ENCODE measurements around the gene ARHGAP22. TPM values are rescaled to one million over a fixed set of nuclear protein-coding genes. Genes with fewer than 3 reads are reported as not detected.

ARHGAP22 gene
- total and polyA plus RNA-seq, 4 donors: 0.23 to 2.3 (median 0.54) TPM

- H3K27ac ChIP-seq (ENCODE audit: low read depth in 1 of 2, low read length in 2 of 2): no peak overlapping the region
- TF ChIP-seq HNF4G (IDR thresholded peaks at IDR 0.05) (no peak), MAX (IDR thresholded peaks at IDR 0.05) (no peak), RAD21 (IDR thresholded peaks at IDR 0.05) (no peak)
These were observed 187.5 kb downstream of the ARHGAP22 start for GRCh38 chr10:48417374-48417773.

GRCh38 chr10:48416584-48417232, 188.2 kb downstream of the ARHGAP22 start:
- H3K27me3 ChIP-seq (ENCODE audit: control insufficient read depth in 4 of 4, insufficient read depth in 4 of 4, low read length in 3 of 4): no peaks in the 10 kb centered on the region
- no peak overlapping the region for H3K27ac ChIP-seq (ENCODE audit: low read depth in 1 of 2, low read length in 2 of 2)
- H3K9ac ChIP-seq (ENCODE audit: low read depth in 1 of 2, low read length in 2 of 2): no peak overlapping the region
- H3K4me3 ChIP-seq (ENCODE audit: low read depth in 1 of 3, low read length in 3 of 3): no peak overlapping the region
- H3K36me3 ChIP-seq (ENCODE audit: control insufficient read depth in 4 of 4, insufficient read depth in 3 of 4, low read depth in 1 of 4, low read length in 3 of 4): peaks cover 0 to 9% (median 6%) of the 10 kb centered on the region in 4 donors
- peaks cover 0 to 2% (median 0%) of the 10 kb centered on the region in 4 donors for H3K4me1 ChIP-seq (ENCODE audit: control insufficient read depth in 4 of 4, insufficient read depth in 4 of 4, low read length in 3 of 4)
- WGBS: 91% methylated on average over 2 of the region's 2 CpGs
- peaks cover 0 to 6% (median 1%) of the 10 kb centered on the region in 4 donors for H3K9me3 ChIP-seq (ENCODE audit: control insufficient read depth in 4 of 4, low read length in 3 of 4)
- TF ChIP-seq RAD21 (IDR thresholded peaks at IDR 0.05) (peak in 1 of 2 donors; percentile 15), HNF4A (conservative IDR thresholded peaks at IDR 0.05) (no peak), HNF4G (IDR thresholded peaks at IDR 0.05) (no peak)
- DNase-seq (ENCODE audit: low spot score): no peak

More at GRCh38 chr10:48417374-48417773, 187.5 kb downstream of the ARHGAP22 start:
- H3K9me3 ChIP-seq (ENCODE audit: control insufficient read depth in 4 of 4, low read length in 3 of 4): peaks cover 0 to 1% (median 0%) of the 10 kb centered on the region in 4 donors
- no peak overlapping the region for H3K9ac ChIP-seq (ENCODE audit: low read depth in 1 of 2, low read length in 2 of 2)
- peaks cover 0 to 2% (median 0%) of the 10 kb centered on the region in 4 donors for H3K4me1 ChIP-seq (ENCODE audit: control insufficient read depth in 4 of 4, insufficient read depth in 4 of 4, low read length in 3 of 4)
- peaks cover 0 to 4% (median 4%) of the 10 kb centered on the region in 4 donors for H3K36me3 ChIP-seq (ENCODE audit: control insufficient read depth in 4 of 4, insufficient read depth in 3 of 4, low read depth in 1 of 4, low read length in 3 of 4)
- H3K4me3 ChIP-seq (ENCODE audit: low read depth in 1 of 3, low read length in 3 of 3): no peak overlapping the region
- WGBS: 95% methylated on average over 1 of the region's 1 CpG
- no peak for DNase-seq (ENCODE audit: low spot score)
- no peaks in the 10 kb centered on the region for H3K27me3 ChIP-seq (ENCODE audit: control insufficient read depth in 4 of 4, insufficient read depth in 4 of 4, low read length in 3 of 4)

GRCh38 chr10:48414778-48415177, 190.1 kb downstream of the ARHGAP22 start:
- peaks cover 0 to 2% (median 0%) of the 10 kb centered on the region in 4 donors for H3K4me1 ChIP-seq (ENCODE audit: control insufficient read depth in 4 of 4, insufficient read depth in 4 of 4, low read length in 3 of 4)
- WGBS: 99% methylated on average over 1 of the region's 1 CpG
- no peaks in the 10 kb centered on the region for H3K27me3 ChIP-seq (ENCODE audit: control insufficient read depth in 4 of 4, insufficient read depth in 4 of 4, low read length in 3 of 4)
- no peak overlapping the region for H3K4me3 ChIP-seq (ENCODE audit: low read depth in 1 of 3, low read length in 3 of 3)
- peaks cover 0 to 6% (median 1%) of the 10 kb centered on the region in 4 donors for H3K9me3 ChIP-seq (ENCODE audit: control insufficient read depth in 4 of 4, low read length in 3 of 4)
- no peak for DNase-seq (ENCODE audit: low spot score)
- TF ChIP-seq FOXA2 (IDR thresholded peaks at IDR 0.05): no peak
- no peak for TF ChIP-seq REST (IDR thresholded peaks at IDR 0.05)
- no peak for TF ChIP-seq JUND (IDR thresholded peaks at IDR 0.05)
- no peak for TF ChIP-seq NR2F2 (IDR thresholded peaks at IDR 0.05)
- TF ChIP-seq ATF3 (IDR thresholded peaks at IDR 0.05): no peak
- no peak for TF ChIP-seq YY1 (IDR thresholded peaks at IDR 0.05)
- TF ChIP-seq HNF4A (conservative IDR thresholded peaks at IDR 0.05): no peak
- no peak for TF ChIP-seq RXRA (IDR thresholded peaks at IDR 0.05)
- TF ChIP-seq RAD21 (IDR thresholded peaks at IDR 0.05): no peak
- TF ChIP-seq GABPA (IDR thresholded peaks at IDR 0.05 in 1 of 2, conservative IDR thresholded peaks at IDR 0.05 in 1 of 2): no peak
- no peak for TF ChIP-seq EGR1 (IDR thresholded peaks at IDR 0.05; ENCODE audit: low read depth in 2 of 2)
- TF ChIP-seq SP1 (IDR thresholded peaks at IDR 0.05): no peak
- H3K36me3 ChIP-seq (ENCODE audit: control insufficient read depth in 4 of 4, insufficient read depth in 3 of 4, low read depth in 1 of 4, low read length in 3 of 4): peaks cover 0 to 15% (median 14%) of the 10 kb centered on the region in 4 donors
- H3K9ac ChIP-seq (ENCODE audit: low read depth in 1 of 2, low read length in 2 of 2): no peak overlapping the region
- no peak overlapping the region for H3K27ac ChIP-seq (ENCODE audit: low read depth in 1 of 2, low read length in 2 of 2)
